Muscle layer of colon (tissue), 2 donors: ENCODE measurements around the gene VPS54.

Experiments
- H3K27ac ChIP-seq: one replicate; pipeline ENCODE4 v1.7.0; 2013; ENCODE audit warnings: low read depth, mild to moderate bottlenecking, low read length, moderate library complexity
- H3K27me3 ChIP-seq, 2 donors: one replicate each; pipeline ENCODE4 v1.7.0; 2013; ENCODE audit warnings: low read length in 2 of 2, mild to moderate bottlenecking in 2 of 2; ENCODE audit not compliant: insufficient read depth in 2 of 2, control insufficient read depth in 1 of 2
- H3K36me3 ChIP-seq: one replicate; pipeline ENCODE4 v1.7.0; 2013; ENCODE audit warnings: mild to moderate bottlenecking, low read length; ENCODE audit not compliant: insufficient read depth
- H3K4me1 ChIP-seq: one replicate; pipeline ENCODE4 v1.7.0; 2013; ENCODE audit warnings: mild to moderate bottlenecking, low read length; ENCODE audit not compliant: insufficient read depth
- H3K4me3 ChIP-seq, 2 donors: one replicate each; pipeline ENCODE4 v1.7.0; 2013; ENCODE audit warnings: low read length in 2 of 2, low read depth in 1 of 2, mild to moderate bottlenecking in 1 of 2, moderate library complexity in 1 of 2
- H3K9ac ChIP-seq: one replicate; pipeline ENCODE4 v1.7.0; 2013; ENCODE audit warnings: low read length
- H3K9me3 ChIP-seq: one replicate; pipeline ENCODE4 v1.7.0; 2013; ENCODE audit warnings: mild to moderate bottlenecking, low read length
- donor health status: abdominal sarcoma.
- donor health status: Adenocarcinoma of cecum.

VPS54 gene

DNA sequence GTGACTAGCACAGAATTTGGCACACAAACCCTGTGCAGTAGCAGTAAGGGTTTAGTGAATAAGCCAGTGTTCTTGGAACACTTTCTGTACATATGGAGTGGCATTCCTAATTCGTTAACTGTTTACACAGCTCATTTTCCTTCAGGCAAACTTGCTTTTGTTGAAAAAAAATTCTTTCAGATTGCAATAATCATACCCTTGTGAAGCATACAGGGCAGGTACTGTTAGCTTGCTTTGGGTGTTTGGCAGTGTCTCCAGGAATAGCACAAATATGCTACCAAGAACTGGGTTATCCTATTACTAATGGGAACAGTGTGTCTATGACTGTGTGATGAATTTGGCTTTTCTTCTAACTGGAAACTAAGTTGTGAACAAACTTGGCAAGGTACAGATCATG is 144.1 kb downstream of the VPS54 start:
- H3K9ac ChIP-seq: no peak overlapping the region
- H3K27me3 ChIP-seq: no peaks in the 10 kb centered on the region
- H3K27ac ChIP-seq: no peak overlapping the region
- no peak overlapping the region for H3K4me3 ChIP-seq
- peaks cover 14% of the 10 kb centered on the region for H3K4me1 ChIP-seq
- H3K36me3 ChIP-seq: peaks cover 14% of the 10 kb centered on the region
- H3K9me3 ChIP-seq: no peaks in the 10 kb centered on the region

DNA sequence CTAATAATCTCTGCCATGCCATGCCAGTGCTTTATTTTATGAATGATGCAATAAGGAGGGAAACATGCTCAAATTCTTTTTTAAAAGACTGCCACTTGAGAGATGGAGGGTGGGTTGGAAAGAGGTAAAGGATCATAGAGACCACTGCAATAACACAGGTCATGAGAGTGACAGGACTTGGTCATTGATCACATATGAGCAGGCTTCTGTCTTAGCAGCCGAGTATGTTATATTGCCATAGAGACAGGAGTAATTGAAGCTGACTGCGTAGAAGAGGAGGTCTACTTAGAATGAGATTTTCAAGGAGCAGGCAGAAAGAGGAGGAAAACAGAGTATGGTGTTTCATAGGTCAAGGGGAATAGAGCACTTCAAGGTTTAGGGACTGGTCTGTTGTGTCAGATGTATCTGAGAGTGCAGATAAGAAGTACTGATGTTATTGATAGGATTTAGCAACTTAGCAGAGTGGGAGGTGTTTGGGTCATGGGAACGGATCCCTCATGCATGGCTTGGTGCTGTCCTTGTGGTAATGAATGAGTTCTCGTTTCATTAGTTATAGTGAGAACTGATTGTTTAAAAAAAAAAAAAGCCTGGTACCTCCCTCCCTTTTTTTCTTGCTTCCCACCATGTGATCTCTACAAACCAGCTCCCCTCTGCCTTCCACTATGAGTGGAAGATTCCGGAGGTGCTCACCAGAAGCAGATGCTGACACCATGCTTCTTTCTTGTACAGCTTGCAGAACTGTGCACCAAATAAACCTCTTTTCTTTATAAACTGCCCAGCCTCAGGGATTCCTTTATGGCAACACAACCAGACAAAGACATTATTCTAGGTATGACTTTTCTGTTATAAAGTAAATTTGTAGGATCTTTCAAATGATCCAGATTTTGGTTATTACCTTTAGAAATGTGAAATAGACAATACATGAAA is 144.8 kb downstream of the VPS54 start:
- H3K4me1 ChIP-seq: peaks cover 14% of the 10 kb centered on the region
- no peaks in the 10 kb centered on the region for H3K27me3 ChIP-seq
- H3K9me3 ChIP-seq: no peaks in the 10 kb centered on the region
- H3K4me3 ChIP-seq: no peak overlapping the region
- H3K27ac ChIP-seq: no peak overlapping the region
- no peak overlapping the region for H3K9ac ChIP-seq
- peaks cover 14% of the 10 kb centered on the region for H3K36me3 ChIP-seq

DNA sequence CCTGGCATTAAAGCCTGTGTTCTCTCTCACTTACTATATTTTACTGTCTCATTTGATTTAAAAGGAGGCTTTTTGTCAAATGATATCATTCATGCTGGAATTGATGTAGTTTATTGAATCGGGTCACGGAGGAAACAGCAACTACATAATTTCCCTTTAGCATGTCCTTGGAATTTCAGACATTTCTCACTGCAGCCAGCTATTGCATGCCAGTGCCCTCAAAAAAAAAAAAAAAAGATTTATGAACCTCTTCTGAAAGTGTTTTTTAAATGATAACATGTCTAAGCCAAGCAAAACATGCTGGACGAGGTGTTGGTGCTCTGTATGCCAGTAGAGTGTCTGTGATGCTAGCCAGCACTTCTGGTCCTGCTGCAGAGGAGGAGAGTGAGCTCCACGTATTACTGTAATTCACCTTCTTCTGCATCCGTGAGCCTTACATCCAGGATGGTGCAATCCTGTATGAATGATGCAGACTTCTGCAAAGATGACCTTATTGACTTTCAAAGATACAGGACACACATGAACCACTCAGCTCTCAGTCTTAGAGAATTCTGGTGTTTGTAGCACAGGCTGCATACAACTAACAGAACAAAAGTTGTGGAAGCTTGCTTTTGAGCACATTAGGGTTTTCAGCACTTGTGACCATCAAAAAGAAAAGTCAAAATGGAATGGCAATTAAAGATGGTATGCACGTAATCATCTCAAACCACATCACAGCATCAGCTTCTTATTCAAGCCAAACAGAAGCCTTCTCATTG is 146.5 kb downstream of the VPS54 start:
- Histone ChIP-seq H3K27me3 (no peaks in the 10 kb centered on the region), H3K27ac (no peak overlapping the region), H3K9me3 (no peaks in the 10 kb centered on the region), H3K36me3 (peaks cover 10% of the 10 kb centered on the region), H3K9ac (no peak overlapping the region), H3K4me3 (no peak overlapping the region), H3K4me1 (peaks cover 14% of the 10 kb centered on the region)

DNA sequence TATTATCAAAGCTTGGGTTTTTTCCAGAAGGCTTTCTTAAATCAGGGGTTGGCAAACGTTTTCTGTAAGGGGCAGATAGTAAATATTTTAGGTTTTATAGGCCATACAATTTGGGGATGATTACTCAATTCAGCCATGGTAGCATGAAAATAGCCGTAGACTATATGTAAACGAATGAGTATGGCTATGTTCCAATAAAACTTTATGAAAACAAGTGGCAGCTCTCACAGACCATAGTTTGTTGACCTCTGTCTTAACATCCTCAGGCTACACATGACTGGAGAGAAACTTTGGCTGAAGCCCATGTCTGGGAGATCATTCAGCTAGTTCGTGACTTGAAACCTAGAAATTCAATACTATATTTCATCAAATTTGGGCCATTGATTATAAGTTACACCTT is 147.4 kb downstream of the VPS54 start:
- H3K4me1 ChIP-seq: peaks cover 14% of the 10 kb centered on the region

DNA sequence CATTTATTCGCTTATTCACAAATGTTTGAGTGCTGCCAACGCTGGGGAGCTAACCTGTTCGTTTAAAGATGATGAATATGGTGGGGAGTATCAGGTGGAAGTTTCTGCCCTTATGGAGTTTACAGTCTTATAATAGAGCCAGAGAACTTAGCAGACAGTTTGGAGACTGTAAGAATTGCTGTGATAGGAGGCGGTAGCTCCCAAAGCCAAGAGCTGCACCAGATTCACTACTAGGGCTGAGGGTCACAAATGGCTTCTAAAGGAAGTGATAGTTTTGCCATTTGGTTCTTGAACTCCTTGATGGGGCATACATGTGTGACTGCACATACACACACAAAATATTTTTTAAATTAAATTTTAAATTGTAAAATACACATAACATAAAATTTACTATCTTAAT is 148.5 kb downstream of the VPS54 start:
- Histone ChIP-seq H3K27ac (no peak overlapping the region), H3K27me3 (no peaks in the 10 kb centered on the region)

More for the DNA sequence above, 147.4 kb downstream of the VPS54 start:
- Histone ChIP-seq H3K27me3 (no peaks in the 10 kb centered on the region), H3K9ac (no peak overlapping the region), H3K27ac (no peak overlapping the region), H3K4me3 (no peak overlapping the region), H3K36me3 (peaks cover 10% of the 10 kb centered on the region), H3K9me3 (no peaks in the 10 kb centered on the region)

DNA sequence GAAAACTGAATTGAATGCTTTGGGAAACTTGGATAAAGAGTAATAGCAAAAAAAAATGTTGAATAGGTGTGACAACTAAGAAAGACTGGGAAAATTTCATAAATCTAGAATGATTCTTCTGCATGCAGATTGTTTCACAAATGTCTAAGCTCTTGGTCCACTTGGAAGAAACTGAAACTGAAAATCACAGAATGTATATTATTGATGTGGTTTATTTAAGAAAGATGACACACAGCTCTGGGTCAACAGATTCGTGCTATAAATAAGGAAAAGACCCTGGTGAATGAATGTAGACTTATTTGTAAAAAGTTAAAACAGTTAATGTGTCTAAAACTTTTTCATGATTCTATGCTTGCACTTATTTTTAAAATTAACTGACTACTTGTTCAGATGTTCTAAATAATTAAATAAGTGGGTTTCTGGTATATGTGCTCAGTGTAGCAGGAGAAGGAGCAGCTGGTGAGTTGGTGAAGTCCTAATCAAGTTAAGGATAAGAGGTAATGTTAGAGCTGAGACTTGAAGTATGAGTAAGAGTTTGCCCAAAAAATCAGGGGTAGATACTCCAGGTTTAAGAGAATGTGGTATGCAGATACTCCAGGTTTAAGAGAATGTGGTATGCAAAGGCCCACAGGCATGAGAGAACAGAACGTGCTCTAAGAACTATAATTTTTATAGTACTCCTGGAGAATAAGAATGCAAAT is 153.1 kb downstream of the VPS54 start:
- no peaks in the 10 kb centered on the region for H3K36me3 ChIP-seq
- H3K27me3 ChIP-seq: no peaks in the 10 kb centered on the region
- no peak overlapping the region for H3K27ac ChIP-seq
- H3K4me3 ChIP-seq: no peak overlapping the region
- peaks cover 11% of the 10 kb centered on the region for H3K4me1 ChIP-seq
- H3K9me3 ChIP-seq: no peaks in the 10 kb centered on the region
- H3K9ac ChIP-seq: no peak overlapping the region

More for the DNA sequence above, 148.5 kb downstream of the VPS54 start:
- H3K9ac ChIP-seq: no peak overlapping the region
- no peak overlapping the region for H3K4me3 ChIP-seq
- peaks cover 11% of the 10 kb centered on the region for H3K4me1 ChIP-seq
- no peaks in the 10 kb centered on the region for H3K9me3 ChIP-seq
- H3K36me3 ChIP-seq: peaks cover 10% of the 10 kb centered on the region

DNA sequence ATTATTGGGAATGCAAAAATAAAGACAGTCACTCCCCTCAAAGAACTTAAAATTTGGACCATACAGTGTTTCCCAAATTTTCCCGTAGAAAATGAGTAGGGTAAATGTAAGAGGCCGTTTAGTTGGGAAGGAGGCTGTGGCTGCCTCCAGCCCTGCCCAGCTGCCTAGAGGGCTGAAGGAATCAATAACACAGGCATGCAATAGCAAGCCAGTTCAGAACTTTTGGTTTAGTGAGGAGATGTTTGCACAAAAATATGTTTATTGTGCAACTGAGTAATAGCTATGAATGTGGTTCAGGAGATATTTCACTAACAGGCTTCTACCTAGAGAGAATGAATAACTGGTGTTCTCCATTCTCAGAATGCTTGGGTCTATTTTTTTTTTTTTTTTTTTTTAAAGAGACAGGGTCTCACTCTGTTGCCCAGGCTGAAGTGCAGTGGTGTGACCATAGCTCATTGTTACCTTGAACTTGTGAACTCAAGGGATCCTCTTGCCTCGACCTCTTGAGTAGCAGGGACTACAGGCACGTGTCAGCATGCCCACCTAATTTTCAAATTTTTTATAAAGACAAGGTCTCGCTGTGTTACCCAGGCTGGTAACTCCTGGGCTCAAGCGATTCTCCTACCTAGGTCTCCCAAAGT is 153.9 kb downstream of the VPS54 start:
- no peak overlapping the region for H3K9ac ChIP-seq
- no peaks in the 10 kb centered on the region for H3K27me3 ChIP-seq
- no peak overlapping the region for H3K27ac ChIP-seq
- no peaks in the 10 kb centered on the region for H3K36me3 ChIP-seq
- H3K9me3 ChIP-seq: no peaks in the 10 kb centered on the region
- H3K4me3 ChIP-seq: no peak overlapping the region
- peaks cover 11% of the 10 kb centered on the region for H3K4me1 ChIP-seq

DNA sequence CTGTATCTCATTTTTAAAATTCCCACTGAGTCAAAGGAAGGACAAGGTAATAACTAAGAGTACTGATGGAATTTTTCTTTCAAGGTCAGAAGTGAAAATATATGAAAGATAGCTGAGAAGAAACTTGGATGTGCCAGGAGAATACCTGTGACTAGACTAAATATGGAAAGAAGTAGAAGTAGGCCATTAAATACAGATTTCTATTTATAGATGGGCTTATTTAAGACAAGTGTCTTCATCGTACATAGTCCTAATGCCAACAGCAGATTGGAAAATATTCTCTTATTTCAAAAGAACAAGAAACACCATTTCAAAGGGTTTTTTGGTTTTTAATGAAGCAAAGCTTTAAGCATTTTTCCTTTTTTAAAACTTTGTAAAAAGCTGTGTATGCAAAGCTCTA is 155.5 kb downstream of the VPS54 start:
- Histone ChIP-seq H3K27ac (no peak overlapping the region), H3K4me3 (no peak overlapping the region), H3K27me3 (no peaks in the 10 kb centered on the region), H3K9ac (no peak overlapping the region), H3K4me1 (peaks cover 11% of the 10 kb centered on the region), H3K36me3 (no peaks in the 10 kb centered on the region), H3K9me3 (no peaks in the 10 kb centered on the region)

DNA sequence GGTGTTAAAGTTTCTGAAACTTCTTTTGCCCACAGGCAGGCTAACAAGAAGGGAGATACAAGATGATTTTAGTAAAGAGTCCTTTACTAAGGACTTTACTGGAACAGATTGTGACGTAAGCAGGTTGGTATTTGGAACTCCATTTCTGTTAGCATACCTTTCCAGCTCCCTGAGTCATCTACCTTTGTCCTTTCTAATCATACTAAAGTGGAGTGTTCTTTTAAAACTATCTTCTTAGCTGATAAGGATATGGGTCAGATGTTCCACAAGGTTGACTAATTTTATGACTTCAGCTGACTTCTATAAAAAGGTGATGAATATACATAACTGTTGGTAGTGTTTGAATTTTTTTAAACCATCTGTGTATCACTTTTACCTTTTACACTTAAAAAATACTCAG is 156.4 kb downstream of the VPS54 start:
- peaks cover 11% of the 10 kb centered on the region for H3K4me1 ChIP-seq
- H3K27ac ChIP-seq: no peak overlapping the region
- H3K27me3 ChIP-seq: no peaks in the 10 kb centered on the region
- peaks cover 4% of the 10 kb centered on the region for H3K36me3 ChIP-seq
- no peaks in the 10 kb centered on the region for H3K9me3 ChIP-seq
- no peak overlapping the region for H3K4me3 ChIP-seq
- no peak overlapping the region for H3K9ac ChIP-seq

DNA sequence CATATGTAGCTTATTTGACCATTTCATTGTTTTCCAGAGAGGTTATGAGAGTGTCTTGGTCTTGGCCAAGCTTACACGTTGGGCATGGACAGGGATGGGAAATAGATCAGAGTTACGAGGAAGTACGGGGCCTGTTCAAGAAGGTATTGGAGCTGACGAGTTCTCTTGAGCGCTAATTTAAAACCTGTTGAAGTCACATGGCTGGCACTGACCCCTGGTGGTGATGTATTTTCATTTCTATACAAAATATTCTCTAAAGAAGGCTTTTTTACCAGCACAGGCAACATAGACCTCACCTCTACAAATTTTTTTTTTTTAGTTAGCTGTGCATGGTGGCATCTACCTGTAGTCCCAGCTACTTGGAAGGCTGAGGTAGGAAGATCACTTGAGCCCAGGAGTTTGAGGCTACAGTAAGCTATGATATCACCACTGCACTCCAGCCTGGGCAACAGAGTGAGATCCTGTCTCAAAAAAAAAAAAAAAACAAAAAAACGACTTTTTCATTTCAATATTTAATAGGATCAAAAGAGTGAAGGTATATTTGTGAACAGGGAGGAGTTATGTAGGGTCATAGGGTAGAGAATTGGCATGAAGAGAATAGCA is 157.9 kb downstream of the VPS54 start:
- Histone ChIP-seq H3K27me3 (no peaks in the 10 kb centered on the region), H3K4me3 (no peak overlapping the region), H3K4me1 (peaks cover 11% of the 10 kb centered on the region), H3K9ac (no peak overlapping the region), H3K9me3 (no peaks in the 10 kb centered on the region), H3K36me3 (peaks cover 11% of the 10 kb centered on the region), H3K27ac (no peak overlapping the region)
